Stimulated activated CD8-positive, alpha-beta memory T cell treated with anti-CD3 and anti-CD28 coated beads, Interleukin-4, amount 100 ng/mL, for 48 hours (primary cell): Measurements from ENCODE around the gene PELI2.

Experiments
- DNase-seq: peaks from one replicate; pipeline ENCODE4 v3.0.0-alpha.2; 2020

Gene PELI2

GRCh38 chr14:56175773-56176172, 57.6 kb downstream of the PELI2 start:
- no peak for DNase-seq

GRCh38 chr14:56176530-56176929, 58.3 kb downstream of the PELI2 start:
- no peak for DNase-seq

- no peak for DNase-seq
Observed at GRCh38 chr14:56177036-56177435, 58.8 kb downstream of the PELI2 start.

GRCh38 chr14:56180754-56181542, 62.7 kb downstream of the PELI2 start:
- no peak for DNase-seq

DNA sequence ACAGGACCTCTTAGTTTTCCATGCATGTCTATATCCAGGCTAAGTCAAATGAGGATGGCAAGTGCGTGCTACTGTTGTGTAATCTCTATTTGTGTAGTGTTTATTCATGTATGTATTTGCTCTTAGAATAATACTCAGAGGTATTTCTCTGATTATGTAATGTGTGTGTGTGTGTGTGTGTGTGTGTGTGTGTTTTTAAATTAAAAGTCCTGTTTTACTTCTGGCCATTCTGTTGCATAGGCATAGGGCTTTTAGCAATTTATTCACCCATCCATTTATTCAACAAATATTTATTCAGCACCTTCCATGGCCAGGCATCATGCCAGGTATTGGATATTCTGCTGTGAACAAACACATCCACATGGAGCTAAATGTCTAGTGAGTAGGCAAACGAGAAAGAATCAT, 63.5 kb downstream of the PELI2 start:
- no peak for DNase-seq

- no peak for DNase-seq
Observed at GRCh38 chr14:56182410-56182809, 64.2 kb downstream of the PELI2 start.

GRCh38 chr14:56183631-56184157, 65.5 kb downstream of the PELI2 start:
- DNase-seq = no peak

- no peak for DNase-seq
Observed at GRCh38 chr14:56185992-56186391, 67.8 kb downstream of the PELI2 start.

DNA sequence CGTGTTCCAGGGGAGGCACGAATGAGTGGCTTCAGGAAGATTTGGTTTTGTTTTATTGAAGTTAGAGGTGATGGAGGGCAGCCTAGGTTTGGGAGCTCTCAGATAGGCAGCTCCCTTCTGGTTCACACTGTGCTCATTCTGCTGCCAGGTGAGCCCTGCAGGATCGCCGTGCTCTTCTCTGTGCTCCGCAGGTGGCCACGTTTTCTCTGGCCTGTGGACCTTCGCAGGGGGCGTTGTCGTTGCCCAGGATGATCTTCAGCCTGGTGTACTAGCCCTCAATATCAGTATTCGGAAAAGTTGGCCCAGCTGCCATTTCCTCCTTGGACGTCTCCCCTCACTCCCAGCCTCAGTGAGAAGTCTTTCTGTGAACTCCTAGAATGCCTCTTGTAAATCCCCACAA, 69.5 kb downstream of the PELI2 start:
- DNase-seq = no peak

- DNase-seq = no peak
Observed at GRCh38 chr14:56189307-56189706, 71.1 kb downstream of the PELI2 start.

DNA sequence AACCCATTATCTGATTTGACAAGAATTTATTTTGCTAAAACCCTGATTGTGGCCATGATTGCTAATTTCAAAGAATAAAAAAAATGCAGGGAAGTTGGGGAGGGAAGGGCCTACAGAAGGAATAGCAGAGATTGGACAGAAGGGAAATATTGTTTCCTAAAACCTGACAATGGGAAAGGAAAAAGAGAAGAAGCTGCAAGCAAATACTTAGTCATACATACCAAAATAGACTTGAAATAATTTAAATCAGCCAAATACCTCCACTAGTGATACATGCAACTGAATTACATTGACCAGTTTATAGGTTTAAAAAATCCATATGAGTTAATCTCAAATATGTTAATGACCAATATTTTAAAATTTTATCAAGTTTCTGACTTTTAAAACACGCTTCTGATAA, 75.1 kb downstream of the PELI2 start:
- no peak for DNase-seq

- DNase-seq = no peak
Observed at GRCh38 chr14:56194042-56194441, 75.8 kb downstream of the PELI2 start.

GRCh38 chr14:56195223-56195622, 77.0 kb downstream of the PELI2 start:
- no peak for DNase-seq

GRCh38 chr14:56195704-56196103, 77.5 kb downstream of the PELI2 start:
- peak; percentile 29 for DNase-seq

DNA sequence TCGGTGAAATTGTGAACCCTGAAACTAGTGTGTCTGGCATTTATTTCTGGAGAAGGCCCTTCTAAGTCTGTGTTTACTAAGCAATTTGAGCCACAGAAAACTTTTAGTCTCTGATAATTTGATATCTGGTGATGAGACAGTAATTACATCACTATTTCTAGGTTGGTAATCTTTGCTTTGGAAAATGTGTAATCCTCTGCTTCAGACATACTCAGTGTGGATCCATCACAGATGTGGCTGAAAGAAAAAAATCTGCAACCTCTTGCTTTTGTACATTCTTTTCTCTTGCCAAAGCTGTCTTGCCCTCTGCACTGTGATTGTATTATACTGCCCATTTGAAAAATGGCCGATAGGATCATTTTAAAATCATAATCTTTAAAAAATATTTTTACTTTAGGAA, 78.1 kb downstream of the PELI2 start:
- no peak for DNase-seq

DNA sequence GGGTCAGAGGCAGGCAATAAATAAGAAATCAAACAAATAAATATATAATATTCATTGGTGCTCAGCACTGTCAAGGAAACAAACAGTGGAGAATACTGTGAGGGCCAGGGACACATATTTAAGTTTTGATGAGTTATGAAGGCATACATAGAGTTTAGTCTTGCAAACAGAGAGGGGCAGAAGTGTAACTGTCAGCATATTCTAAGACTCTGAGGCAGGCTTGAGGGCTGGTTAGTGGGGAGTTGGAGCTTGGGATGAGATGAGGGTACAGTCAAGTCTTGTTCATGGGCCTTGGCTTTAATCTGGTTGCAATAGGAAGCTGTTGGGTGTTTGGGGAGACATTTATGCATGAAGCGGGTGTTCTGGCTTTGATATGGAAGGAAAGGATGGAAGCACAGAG, 78.9 kb downstream of the PELI2 start:
- no peak for DNase-seq

GRCh38 chr14:56198438-56198837, 80.2 kb downstream of the PELI2 start:
- DNase-seq = no peak

- DNase-seq = no peak
Observed at GRCh38 chr14:56199095-56199981, 81.1 kb downstream of the PELI2 start.

DNA sequence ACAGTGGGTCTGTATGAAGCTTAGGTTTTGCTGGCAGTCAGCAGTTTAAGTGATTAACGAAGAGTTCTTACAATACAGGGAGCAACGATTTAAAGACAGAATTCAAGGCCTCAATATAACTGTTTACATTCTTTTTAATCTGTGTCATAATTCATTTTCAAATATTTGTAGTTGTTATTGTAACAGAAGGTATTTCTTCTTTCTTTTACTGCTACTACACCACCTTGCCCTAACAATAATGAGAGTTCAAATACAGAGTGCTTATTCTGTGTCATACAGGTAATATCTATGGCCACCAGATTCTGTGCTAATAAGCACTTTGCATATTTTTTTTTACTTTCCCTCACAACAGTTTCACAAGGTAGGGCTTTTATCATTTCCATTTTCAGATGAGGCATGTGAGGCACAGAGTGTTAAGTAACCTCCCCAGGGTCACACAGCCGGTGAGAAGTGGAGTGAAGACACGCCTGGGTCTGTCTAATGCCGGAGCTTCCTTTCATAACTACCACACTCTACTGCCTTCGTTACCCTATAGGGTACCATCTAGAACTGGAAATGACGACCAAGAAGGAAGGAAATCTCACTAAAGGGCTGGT, 81.9 kb downstream of the PELI2 start:
- DNase-seq = no peak

- DNase-seq = no peak
Observed at GRCh38 chr14:56202256-56202655, 84.0 kb downstream of the PELI2 start.

DNA sequence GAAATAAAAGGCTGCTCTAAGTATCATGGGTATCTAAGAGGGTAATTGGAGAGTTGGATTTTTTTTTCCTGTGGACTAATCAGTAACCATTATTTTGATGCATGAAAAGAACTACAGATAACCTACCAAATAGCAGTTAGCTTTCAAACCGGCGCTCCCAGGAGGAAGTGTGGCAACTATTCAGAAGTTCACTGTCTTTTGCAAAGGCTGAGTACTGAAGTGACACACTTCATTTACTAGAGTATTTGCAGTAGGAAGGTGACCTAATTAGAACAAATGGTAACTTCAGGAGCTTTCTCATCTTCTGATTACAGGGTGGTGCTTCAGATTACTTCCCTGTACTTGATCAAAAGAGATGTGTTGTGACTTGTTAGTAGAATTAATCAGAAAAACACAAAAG, 87.7 kb downstream of the PELI2 start:
- no peak for DNase-seq

GRCh38 chr14:56206596-56206995, 88.4 kb downstream of the PELI2 start:
- DNase-seq = no peak

- DNase-seq = no peak
Observed at GRCh38 chr14:56207626-56208292, 89.5 kb downstream of the PELI2 start.
